HFFc6 (cell line): ENCODE data around the gene RUNX1. TPM values are rescaled to one million over a fixed set of nuclear protein-coding genes. Genes with fewer than 3 reads are reported as not detected.

Experiments
- DNase-seq: peaks from one replicate; pipeline ENCODE4 v3.0.0-alpha.2; 2018
- H3K27ac Mint-ChIP-seq: 2 replicates; pipeline ENCODE4 v1.8.0; 2020; ENCODE audit warnings: mild to moderate bottlenecking, mixed read lengths
- H3K27me3 Mint-ChIP-seq: 2 replicates; pipeline ENCODE4 v1.8.0; 2021; ENCODE audit warnings: mild to moderate bottlenecking, moderate library complexity, mixed read lengths; ENCODE audit not compliant: insufficient read depth
- H3K36me3 Mint-ChIP-seq: 2 replicates; pipeline ENCODE4 v1.8.0; 2021; ENCODE audit warnings: low read depth, mixed read lengths
- H3K4me1 Mint-ChIP-seq: 2 replicates; pipeline ENCODE4 v1.8.0; 2020; ENCODE audit warnings: low read depth, mixed read lengths
- H3K4me3 Mint-ChIP-seq: 2 replicates; pipeline ENCODE4 v1.8.0; 2020; ENCODE audit warnings: mild to moderate bottlenecking, moderate library complexity, mixed read lengths
- H3K9me3 Mint-ChIP-seq: 2 replicates; pipeline ENCODE4 v1.8.0; 2020; ENCODE audit warnings: mild to moderate bottlenecking, mixed read lengths
- total RNA-seq, 6 experiments: library from RNA; stranded (reverse); fragmentation: NEBNext Ultra II Directional; extraction: Animal tissue kit (Norgen Biotek cat#: 25700); gene quantifications; 2 replicates in 1 of 6; 3 replicates in 5 of 6; pipeline ENCODE4 v1.2.3, GENCODE V29; 2021
- TF ChIP-seq, protein P1 (sequence below): fragments of 200-600 bp; sonication (generic); IDR thresholded peaks from 2 replicates; pipeline ENCODE4 v1.5.0; 2021; ENCODE audit warnings: antibody characterized with exemption, mild to moderate bottlenecking

RUNX1 gene
- total RNA-seq, 6 experiments from 2014 or later = 57.4 to 78.9 (median 61.3) TPM

- TF ChIP-seq, protein P1, sequence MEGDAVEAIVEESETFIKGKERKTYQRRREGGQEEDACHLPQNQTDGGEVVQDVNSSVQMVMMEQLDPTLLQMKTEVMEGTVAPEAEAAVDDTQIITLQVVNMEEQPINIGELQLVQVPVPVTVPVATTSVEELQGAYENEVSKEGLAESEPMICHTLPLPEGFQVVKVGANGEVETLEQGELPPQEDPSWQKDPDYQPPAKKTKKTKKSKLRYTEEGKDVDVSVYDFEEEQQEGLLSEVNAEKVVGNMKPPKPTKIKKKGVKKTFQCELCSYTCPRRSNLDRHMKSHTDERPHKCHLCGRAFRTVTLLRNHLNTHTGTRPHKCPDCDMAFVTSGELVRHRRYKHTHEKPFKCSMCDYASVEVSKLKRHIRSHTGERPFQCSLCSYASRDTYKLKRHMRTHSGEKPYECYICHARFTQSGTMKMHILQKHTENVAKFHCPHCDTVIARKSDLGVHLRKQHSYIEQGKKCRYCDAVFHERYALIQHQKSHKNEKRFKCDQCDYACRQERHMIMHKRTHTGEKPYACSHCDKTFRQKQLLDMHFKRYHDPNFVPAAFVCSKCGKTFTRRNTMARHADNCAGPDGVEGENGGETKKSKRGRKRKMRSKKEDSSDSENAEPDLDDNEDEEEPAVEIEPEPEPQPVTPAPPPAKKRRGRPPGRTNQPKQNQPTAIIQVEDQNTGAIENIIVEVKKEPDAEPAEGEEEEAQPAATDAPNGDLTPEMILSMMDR = no peak
- H3K4me1 Mint-ChIP-seq = no peaks in the 10 kb centered on the region
- no peaks in the 10 kb centered on the region for H3K27me3 Mint-ChIP-seq
- H3K36me3 Mint-ChIP-seq = peaks cover 53% of the 10 kb centered on the region
- DNase-seq = no peak
- H3K27ac Mint-ChIP-seq = no peak overlapping the region; the same call in 1 of the 2 replicates
- no peak overlapping the region for H3K4me3 Mint-ChIP-seq
- H3K9me3 Mint-ChIP-seq = no peaks in the 10 kb centered on the region
These were observed 14.7 kb downstream of the RUNX1 start for GRCh38 chr21:35034203-35034926.

GRCh38 chr21:35032474-35033263 is 16.4 kb downstream of the RUNX1 start:
- no peak for DNase-seq
- no peak overlapping the region for H3K4me3 Mint-ChIP-seq
- no peak overlapping the region for H3K27ac Mint-ChIP-seq
- TF ChIP-seq, protein P1 = no peak
- H3K4me1 Mint-ChIP-seq = peaks cover 16% of the 10 kb centered on the region
- peaks cover 47% of the 10 kb centered on the region for H3K36me3 Mint-ChIP-seq
- no peaks in the 10 kb centered on the region for H3K27me3 Mint-ChIP-seq
- no peaks in the 10 kb centered on the region for H3K9me3 Mint-ChIP-seq

DNA sequence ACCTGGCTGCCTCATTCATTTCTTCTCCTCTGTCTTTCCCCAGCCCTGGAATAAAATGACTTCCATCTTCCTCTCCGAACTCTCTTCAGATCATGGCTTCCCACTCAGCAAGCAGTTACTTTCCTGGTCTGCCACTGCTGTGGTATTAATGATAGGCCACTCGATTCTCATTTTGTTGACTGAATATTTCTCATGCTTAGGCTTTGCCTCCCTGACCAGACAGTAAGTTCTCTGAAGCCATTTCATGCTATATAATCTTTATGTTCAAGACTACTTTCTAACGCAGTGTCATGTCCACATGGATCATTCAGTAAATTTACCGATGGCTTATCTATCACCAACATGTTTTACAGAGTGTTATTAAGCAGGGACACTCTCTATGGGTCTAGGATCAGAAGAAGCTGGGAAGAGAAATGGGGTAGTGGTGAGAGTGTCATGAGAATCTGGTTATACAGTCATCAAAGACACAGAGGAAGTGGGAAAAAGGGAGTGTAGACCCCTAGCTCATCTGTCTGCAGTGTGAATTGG is 20.6 kb downstream of the RUNX1 start:
- Mint-ChIP-seq H3K27me3 (0 out of 2 replicates have a peak, but pooled peaks cover 2% of the 10 kb centered on the region), H3K9me3 (no peaks in the 10 kb centered on the region), H3K36me3 (peaks cover 46% of the 10 kb centered on the region), H3K4me3 (no peak overlapping the region), H3K4me1 (peaks cover 53% of the 10 kb centered on the region), H3K27ac (peak overlapping the region; percentile 51; the same call in 1 of the 2 replicates)
- TF ChIP-seq, protein P1 = no peak
- no peak for DNase-seq

GRCh38 chr21:35027563-35028450 is 21.3 kb downstream of the RUNX1 start:
- Mint-ChIP-seq H3K9me3 (no peaks in the 10 kb centered on the region), H3K36me3 (peaks cover 42% of the 10 kb centered on the region), H3K4me3 (peak overlapping the region; percentile 4), H3K4me1 (peaks cover 53% of the 10 kb centered on the region), H3K27me3 (0 out of 2 replicates have a peak, but pooled peaks cover 2% of the 10 kb centered on the region), H3K27ac (peak overlapping the region; percentile 51)
- TF ChIP-seq, protein P1 = no peak
- DNase-seq = no peak
